ENCODE results near the gene GABRG3.

Gene GABRG3

GRCh38 chr15:27025481-27025966 lies 54.5 kb downstream of the GABRG3 start:
- H3K4me3 ChIP-seq (ENCODE audit: control insufficient read depth, low read depth, low read length): no peak overlapping the region
- DNase-seq (ENCODE audit: low read depth): no peak
- TF ChIP-seq CTCF (conservative IDR thresholded peaks at IDR 0.05; ENCODE audit: control insufficient read depth, insufficient read depth, low read depth, low read length): no peak

- H3K4me3 ChIP-seq (ENCODE audit: control insufficient read depth, low read depth, low read length): no peak overlapping the region
- TF ChIP-seq CTCF (conservative IDR thresholded peaks at IDR 0.05; ENCODE audit: control insufficient read depth, insufficient read depth, low read depth, low read length): no peak
Observed at GRCh38 chr15:27027229-27027628, 56.2 kb downstream of the GABRG3 start.

GRCh38 chr15:27028858-27029477 lies 58.0 kb downstream of the GABRG3 start:
- H3K4me3 ChIP-seq (ENCODE audit: control insufficient read depth, low read depth, low read length): no peak overlapping the region
- no peak for DNase-seq (ENCODE audit: low read depth)
- no peak for TF ChIP-seq CTCF (conservative IDR thresholded peaks at IDR 0.05; ENCODE audit: control insufficient read depth, insufficient read depth, low read depth, low read length)

More at GRCh38 chr15:27027229-27027628, 56.2 kb downstream of the GABRG3 start:
- no peak for DNase-seq (ENCODE audit: low read depth)

- no peak for TF ChIP-seq CTCF (conservative IDR thresholded peaks at IDR 0.05; ENCODE audit: control insufficient read depth, insufficient read depth, low read depth, low read length)
- H3K4me3 ChIP-seq (ENCODE audit: control insufficient read depth, low read depth, low read length): no peak overlapping the region
- DNase-seq (ENCODE audit: low read depth): no peak
Observed at GRCh38 chr15:27036210-27036609, 65.2 kb downstream of the GABRG3 start.

- no peak overlapping the region for H3K4me3 ChIP-seq (ENCODE audit: control insufficient read depth, low read depth, low read length)
- TF ChIP-seq CTCF (conservative IDR thresholded peaks at IDR 0.05; ENCODE audit: control insufficient read depth, insufficient read depth, low read depth, low read length): no peak
- DNase-seq (ENCODE audit: low read depth): no peak
Observed at GRCh38 chr15:27037501-27037900, 66.5 kb downstream of the GABRG3 start.

GRCh38 chr15:27039152-27039551 lies 68.2 kb downstream of the GABRG3 start:
- H3K4me3 ChIP-seq (ENCODE audit: control insufficient read depth, low read depth, low read length): no peak overlapping the region
- no peak for TF ChIP-seq CTCF (conservative IDR thresholded peaks at IDR 0.05; ENCODE audit: control insufficient read depth, insufficient read depth, low read depth, low read length)
- DNase-seq (ENCODE audit: low read depth): no peak
